ENCODE results near the gene TBXA2R.
"Not testable (repeated sequence)": the region's sequence is repeated elsewhere in the genome, so short reads cannot be mapped to it uniquely, and the experiment has no call there.

Gene TBXA2R

DNA sequence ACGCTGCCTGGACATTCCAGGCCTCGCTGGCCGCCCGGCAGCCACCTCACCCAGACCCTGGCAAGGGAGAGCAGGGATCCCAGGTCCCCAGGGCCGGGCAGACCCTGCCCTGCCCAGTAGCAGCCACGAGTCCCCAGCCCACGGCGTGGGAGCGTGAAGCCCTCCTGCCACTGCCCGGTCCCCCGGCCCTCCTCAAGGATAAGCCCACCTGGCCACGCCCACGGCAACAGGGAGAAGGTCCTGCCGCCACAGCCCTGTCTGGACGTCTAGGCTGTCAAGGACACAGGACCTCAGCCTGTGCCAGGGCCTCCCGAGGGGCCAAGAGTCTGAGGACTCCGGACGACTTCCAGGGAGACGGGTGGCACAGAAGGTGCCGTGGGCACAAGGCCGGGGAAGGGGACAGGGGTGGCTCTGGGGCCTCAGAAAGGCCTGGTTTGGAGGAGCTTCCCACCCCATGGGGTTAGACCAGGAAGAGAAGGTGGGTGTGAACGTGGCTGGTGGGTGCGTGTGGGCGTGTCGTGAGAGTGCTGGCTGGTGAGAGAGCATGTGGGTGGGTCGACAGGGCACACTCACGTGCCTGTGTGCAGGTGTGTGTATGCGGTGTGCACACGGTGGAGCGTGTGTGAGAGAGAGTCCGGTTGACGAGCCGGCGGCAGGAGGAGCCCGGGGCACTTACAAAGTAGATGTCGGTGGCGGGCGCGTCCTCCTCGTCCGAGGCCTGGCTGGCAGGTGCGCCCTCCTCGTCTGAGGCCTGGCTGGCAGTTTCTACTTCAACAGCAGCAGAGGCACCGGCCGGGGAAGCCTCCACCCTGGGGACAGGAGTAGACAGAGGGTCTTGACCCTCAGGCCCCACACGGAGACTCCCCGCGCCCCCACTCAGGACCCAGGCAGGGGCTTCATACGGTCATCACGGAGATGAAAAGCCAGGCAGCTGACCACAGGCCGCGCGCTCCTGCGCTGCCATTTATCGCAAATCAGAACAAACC, 31.8 kb upstream of the TBXA2R start:
- no peak for DNase-seq

DNA sequence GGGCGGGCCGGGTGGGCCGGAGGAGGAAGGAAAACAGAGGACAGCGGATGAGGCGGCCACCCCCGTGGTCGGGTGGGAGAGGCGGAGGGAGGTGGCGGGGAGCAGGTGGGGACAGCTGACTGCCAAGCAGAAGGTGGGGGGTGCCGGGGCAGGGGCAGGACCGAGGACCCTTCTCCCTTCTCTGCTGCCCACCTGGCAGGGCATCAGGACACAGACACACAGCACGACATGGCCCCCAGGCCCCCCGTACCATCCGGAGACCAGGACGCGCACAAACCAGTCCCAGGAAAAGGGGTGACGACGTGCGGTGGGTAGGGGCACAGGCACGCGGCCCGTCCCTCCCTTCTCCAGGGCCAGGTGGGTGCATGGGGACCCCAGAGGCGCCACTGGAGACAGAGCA, 30.9 kb upstream of the TBXA2R start:
- no peak for DNase-seq

DNA sequence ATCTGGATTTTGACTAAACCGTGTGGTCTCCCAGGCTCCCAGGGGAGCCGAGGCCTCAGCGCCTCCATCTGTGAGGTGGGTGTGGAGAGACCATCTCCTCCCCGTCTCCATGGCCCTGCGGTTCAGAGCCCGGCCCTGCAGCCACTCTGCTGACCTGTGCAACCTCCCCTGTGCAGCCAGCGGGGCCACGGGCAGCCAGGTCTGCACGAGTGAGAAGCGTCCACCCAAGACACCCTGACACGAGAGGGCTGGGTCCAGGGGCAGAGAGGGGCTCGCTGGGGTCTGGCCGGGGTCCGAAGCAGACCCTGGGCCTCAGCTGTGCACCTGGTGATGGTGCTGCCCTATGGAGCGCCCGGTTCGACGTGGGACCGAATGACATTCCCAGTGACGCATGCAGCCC, 30.3 kb upstream of the TBXA2R start:
- no peak for DNase-seq

DNA sequence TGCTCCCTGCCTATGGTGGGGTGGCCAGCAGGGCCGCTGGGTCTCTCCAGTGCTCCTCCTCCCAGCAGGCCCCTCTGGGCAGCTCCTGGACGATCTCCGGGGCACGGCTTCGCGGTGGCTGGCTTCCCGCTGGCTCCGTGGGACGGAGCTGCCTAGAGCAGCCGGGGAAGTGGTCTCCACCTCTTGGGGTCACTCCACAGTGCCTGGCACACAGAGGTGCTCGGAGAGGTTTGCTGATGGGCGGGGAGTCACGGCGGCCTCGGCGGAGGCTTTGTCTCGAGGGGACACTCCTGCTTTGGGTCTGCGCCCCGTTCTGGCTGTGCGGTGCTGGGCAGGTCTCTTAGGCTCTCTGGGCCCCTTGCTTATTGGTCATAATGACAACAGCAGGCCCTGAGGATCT, 29.8 kb upstream of the TBXA2R start:
- DNase-seq: no peak

DNA sequence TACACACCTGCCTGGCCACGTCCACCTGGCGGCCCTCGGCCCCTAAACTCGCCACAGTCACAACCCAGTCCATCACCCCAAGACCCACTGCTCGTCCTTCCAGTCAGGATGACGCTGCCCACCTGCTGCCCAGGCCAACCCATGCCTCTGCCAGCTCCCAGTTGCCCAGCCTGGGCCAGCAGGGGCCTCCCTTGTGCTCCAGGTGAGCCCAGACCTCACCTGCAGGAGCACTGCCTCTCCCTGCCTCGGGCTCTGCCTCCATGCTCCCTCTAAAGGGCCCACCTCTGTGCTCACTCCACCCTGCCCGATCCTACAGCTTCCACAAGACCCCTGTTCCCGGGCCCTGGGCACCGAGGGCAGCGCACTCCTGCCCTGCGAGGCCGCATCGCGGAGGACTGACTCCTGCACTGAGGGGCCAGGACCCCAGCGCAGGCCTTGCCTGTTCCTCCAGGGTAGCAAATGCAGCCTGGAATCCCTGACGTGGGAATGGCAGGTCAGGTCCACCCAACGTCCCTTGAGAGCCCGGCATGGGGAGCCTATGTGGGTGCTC, 27.9 kb upstream of the TBXA2R start:
- DNase-seq: no peak

DNA sequence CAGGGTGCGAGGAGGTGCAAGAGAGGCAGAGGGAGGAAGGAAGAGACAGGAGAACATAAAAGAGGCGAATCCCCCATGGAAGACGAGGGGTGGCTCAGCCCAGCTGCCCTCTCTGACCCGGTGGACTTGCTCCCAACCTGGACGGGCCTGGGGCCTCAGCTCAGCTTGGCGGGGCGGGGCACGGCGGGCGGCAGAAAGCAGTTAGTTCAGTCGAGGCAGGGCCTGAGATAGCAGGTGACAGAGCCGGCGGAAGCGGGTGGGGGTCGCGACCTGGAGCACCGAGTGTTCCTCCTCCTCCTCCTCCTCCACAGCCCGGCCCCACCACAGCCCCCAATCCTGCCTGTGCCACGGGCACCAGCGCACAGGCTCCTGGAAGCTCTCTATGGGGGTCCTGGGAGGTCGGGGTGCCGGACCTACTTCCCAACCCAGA, 26.9 kb upstream of the TBXA2R start:
- DNase-seq: no peak

DNA sequence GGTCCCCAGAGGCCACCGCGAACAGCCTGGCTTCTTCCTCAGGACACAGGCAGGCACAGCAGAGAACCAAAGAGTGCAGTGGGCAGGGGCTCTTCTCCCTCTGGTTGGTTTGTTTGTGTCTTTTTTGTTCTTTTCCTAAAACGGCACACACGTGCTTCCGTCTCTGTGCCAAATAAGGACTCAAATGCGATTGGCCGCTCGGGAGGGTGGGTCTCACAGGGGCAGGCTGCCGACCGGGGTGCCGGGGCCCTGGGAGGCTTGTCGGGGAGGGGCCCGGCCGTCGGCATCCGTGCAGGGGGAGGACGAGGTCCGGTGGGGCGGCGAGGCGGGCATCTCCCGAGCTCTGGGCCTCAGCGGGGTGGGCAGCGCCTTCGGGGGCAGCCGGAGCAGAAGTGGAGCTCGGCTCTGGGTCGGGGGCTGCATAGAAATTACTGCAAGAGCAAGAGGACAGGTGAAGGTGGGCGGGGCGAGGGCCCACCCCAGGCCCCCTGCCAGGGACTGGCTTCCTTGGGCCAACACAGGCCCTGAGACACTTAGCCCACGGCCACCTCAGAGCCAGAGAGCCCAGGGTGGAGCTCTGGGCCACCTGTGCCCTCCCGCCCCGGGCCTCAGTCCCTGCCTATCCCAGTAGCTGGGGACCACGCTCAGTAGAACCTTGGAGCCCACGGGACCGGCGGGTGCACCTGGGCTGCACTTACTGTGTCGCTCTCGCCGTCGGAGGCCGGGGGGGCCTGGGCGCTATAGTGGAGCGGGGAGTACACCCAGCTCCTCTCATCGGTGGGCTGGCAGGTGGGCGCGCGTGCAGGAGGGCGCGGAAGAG, 26.3 kb upstream of the TBXA2R start:
- DNase-seq: no peak

DNA sequence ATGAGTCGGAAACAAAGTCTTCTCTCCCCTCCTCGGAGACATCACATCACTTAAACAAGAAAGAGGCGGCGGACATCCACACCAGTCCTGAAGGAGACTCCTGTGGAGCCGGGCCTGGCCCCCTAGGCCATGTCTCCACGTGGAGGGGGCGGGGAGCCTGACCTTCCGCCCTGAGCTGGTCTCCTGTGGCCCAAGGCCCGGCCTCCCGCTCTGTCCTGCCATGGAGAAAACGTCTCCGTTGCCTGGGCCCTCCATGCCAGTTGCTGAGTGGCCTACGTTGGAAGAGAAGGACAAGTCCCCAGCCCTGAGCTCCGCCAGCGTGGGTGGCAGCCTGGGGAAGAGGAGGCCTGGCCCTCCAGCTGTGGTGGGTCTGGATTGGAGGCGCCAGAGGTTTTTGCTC, 25.4 kb upstream of the TBXA2R start:
- no peak for DNase-seq

DNA sequence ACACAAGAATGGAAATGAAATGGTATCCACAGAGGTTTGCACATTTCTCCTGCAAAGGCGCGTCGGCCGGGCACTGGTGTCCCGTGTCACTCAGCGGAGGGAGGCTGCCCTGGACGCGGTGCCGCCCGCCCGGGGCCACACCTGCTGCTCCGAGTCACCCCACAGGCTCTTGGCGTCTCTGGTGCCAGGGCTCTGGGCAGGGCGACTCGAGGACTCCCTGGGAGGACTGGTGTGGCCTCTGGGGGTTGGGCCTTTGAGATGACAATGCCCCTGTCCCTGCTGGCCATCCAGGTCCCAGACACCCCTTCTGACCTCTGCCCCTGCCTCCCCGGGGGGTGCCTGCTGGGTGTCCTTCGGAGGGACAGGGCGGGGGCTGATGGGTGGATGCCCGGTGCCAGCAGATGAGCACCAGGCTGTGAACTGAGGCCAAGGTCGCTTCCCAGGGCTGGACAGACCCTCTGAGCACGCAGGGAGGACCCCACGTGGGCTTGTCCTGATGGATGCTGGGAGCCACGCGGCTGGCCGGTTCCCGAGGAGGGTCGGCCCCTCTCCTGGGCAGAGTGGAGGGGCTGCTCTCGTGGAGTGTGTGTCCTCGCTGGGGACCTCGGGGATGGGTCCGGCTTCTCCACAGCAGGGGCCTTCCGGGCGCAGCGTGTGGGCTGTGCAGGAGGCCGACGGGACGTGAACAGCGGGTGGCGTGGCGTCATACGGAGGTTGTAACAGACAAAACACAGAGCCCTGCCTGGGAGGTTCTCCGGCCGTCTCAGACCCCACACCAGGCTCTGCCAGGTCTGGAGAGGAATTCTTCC, 24.6 kb upstream of the TBXA2R start:
- DNase-seq: no peak

DNA sequence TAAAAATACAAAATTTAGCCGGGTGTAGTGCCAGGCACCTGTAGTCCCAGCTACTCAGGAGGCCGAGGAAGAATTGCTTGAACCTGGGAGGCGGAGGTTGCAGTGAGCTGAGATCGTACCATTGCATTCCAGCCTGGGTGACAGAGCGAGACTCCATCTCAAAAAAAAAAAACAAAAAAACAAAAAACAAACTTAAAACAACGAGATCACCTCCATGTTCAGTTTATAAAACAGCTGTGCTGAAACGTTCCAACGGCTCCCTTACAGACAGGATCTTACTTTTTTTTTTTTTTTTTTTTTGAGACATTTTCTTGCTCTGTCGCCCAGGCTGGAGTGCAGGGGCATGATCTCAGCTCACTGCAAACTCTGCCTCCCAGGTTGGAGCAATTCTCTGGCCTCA, 22.1 kb upstream of the TBXA2R start:
- not testable (repeated sequence) for DNase-seq

DNA sequence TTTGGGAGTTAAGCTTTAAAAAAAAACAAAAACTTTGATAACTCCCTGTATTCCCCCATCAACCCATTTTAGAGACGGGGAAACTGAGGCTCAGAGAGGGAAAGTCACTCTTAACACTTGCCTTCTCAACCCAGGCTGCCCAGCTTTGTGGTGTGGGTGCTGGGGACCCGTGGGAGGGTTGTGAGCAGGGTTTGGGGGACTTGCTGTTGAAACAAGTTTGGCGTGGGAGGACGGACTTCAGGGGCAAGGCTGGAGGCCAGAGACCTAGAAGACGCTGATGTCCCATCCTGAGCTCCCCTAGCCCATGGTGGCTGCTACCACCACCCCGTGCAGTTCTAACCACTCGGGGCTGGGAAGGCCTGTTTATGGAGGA, 20.7 kb upstream of the TBXA2R start:
- DNase-seq: no peak

DNA sequence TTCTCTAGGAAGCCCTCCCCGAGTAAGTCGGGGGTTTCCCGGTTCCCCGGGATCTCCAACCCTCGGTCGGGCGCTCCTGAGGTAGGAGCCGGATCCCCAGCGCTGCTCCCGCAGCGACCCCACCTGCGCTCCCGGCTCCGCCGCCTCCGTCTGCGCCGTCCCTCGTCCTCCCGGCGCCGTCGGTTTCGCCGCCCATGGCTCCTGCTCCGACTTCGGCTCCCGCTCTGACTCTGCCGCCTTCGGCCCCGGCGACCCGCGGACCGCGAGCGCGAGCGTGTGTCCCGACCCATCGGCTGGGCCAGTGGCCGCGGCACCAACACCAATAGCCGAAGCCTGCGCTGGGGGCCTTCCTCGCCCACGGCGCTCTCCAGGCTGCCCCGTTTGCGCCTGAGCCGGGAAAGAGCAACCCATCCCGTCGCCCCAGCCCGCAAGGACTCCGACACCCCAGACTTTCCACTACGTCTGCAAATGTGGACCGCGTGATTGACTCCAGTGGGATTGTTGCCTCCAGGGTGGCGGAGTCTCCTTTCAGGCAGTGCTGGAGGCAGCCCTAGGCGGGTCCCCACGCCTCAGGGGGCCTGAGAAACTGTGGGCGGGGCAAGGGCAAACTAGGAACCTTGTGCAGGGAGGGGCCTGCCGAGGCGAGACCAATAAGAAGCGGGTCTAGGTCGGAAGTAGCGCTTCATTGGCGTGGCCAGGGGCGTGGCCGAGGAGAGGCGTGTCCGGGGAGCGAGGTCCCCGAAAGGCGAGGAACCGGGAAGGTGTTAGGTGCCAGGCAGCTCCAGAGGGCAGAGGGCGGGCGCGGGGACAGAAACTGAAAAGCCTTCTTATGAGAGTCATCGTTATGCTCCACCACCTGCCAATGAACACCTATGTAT, 20.0 kb upstream of the TBXA2R start, which contains the start of gene CACTIN:
CACTIN (minus strand) TSS at position 318 of the 878 bp plus-strand sequence; CDS start at position 290, 28 bp downstream.
- peak; percentile 99 for DNase-seq

DNA sequence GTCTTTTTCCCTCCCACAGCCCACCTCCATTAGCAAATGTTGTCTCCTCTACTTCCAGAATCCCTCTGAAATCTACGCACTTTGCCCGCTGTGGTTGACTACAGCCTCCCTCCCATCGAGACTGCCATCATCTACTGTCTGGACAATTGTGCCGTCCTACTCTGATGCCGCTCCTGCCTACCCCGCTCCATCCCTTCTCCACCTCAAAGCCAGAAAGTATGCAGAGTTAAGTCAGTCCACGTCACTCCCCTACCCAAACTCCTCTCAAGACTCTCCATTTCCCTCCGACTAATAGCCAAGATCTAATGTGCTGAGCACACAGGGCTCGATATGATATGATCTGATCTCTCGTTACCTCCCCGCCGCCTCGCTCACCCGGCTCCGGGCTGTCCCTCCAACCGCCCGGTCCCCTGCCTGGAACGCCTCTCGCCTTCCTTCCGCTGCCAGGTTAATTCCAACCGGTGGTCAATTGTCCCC, 19.4 kb upstream of the TBXA2R start:
- no peak for DNase-seq

DNA sequence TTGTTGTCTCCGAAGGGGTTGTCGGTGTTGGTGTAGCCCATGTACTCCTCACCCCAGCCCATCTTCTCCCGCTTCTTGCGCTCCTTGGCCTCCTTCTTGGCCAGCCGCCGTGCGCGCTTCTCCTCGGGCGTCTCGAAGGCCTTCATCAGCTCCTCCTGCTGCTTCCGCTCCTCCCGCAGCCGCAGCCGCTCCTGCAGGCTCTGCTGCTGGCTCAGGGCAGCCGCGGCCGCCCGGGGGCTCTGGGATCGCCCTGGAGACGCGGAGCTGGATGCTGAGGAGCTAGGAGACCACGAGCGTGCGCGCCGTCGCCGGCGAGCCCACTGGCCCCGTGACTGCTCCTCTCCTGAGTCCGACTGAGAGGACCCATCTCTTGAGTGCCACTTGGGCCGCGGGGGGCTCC, 17.0 kb upstream of the TBXA2R start:
- no peak for DNase-seq

DNA sequence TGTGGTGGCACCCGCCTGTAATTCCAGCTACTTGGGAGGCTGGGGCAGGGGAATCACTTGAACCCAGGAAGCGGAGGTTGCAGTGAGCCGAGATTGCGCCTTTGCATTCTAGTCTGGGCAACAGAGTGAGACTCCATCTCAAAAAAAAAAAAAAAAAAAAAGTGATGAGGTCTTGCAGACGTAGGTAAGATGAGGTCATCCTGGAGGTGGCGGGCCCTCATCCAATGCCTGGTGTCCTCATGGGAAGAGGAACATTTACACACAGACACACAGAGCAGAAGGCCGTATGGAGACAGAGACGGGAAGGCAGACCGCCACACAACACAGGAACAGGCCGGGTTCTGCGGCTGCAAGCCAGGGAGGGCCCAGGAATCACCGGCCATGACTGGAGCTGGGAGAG, 15.5 kb upstream of the TBXA2R start:
- no peak for DNase-seq

DNA sequence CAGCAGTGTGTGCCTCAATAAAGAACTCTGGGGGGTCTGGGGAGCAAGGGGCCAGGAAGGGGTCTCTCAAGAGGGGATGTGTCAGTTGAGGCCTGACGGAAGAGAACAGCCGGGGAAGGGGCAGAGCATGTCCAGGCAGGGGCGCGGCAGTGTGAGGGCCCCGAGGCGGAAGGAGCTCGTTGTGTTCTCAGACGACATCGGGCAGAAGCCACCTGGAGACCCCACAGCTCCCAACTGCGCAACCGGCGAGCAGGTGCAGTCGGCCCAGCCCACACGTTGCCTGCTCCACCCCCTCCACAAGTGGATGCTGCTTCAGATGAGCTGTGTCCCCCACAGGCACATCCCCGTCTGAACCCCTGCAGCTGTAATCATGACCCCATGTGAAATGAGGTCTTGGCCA, 15.0 kb upstream of the TBXA2R start:
- DNase-seq: no peak

DNA sequence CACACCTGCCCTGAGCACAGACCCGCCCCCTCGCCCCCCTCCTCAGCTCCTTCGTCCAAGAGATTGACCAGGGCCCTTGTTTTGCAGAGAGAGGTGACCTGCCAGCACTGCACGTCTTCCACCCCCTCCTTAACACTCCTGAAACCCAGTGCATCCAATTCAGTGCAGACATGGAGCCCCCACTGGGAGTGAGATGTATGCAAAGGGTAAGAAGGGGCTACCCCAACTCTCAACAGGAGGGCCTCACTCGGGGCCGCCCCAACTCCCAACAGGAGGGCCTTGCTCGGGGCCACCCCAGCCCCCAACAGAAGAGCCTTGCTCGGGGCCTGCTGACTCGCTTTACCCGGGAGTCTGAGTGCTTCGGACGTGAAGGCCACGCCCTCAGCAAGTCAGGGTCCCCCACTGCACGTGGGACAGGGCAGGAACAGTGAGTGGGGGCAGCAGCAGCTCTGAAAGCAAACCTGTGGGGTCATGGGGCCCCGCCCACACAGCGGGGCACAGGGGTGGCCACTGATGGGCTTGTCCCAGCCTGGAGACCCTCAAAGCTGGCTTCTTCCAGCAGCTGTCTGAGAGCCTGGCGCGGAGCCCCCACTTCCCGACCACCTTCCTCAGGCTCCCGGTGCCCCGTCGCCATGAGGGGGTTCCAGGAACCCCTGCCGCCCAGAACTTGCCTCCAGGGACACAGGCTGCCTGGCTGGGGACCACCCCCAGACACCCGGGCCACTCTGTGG, 14.3 kb upstream of the TBXA2R start:
- DNase-seq: no peak

DNA sequence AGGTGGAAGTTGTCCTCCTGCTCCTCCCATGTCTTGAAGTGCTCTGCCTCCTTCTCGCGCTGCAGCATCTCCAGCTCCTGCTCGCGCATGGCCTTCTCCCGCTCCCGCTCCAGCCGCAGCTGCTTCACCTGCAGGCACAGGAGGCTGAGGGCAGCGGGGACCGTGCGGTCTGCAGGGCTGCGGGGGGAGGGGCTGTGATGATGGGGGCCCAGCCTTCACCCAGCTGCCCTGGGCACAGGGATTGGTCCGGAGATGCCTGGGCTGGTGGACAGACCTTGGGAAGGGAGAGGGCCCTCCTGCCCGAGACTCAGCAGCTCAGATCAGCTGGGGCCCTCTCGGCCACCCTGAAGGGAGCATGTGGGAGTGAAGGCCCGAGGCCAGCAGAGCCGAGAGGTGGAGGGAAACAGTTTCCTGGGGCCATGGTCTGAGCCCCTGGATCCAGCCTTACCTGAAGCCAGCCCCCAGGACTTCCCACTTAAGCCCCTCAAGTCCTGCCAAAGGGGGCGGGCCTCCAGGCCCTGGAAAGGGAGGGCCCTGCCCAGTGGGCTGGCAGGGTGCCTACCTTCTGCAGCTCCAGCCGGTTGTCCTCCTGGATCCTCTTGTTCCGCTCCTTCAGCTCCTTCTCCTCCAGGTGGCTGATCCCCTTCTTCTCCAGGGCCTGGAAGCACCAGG, 13.6 kb upstream of the TBXA2R start:
- DNase-seq: no peak

DNA sequence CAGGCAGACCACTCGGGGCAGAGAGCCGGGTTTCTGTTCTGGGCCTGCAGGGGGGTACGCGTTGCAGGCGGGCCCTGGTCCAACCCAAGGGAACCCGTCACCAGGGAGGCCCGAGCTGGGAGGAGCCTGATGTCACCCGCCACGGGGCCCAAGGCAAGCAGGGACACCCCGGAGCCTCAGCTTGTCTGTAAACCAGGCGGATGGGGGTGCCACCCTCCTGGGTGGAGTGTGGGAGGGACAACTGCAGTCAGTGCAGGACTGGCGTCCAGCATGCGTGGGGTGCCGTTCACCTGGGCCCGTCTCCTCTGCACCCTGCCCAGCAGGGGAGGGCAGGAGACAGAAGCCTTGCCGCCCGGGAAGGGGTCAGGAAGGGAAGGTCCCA, 12.9 kb upstream of the TBXA2R start:
- DNase-seq: no peak
